Measurements from ENCODE around the gene MED20.

GRCh38 chr6:41939176-41939847 lies 18.4 kb upstream of the MED20 start:
- TF ChIP-seq CTCF (IDR thresholded peaks at IDR 0.05) (no peak), RCOR1 (IDR thresholded peaks at IDR 0.05; ENCODE audit: low read length) (no peak), RAD21 (IDR thresholded peaks at IDR 0.05; ENCODE audit: low read length) (no peak), YY1 (IDR thresholded peaks at IDR 0.05; ENCODE audit: low read depth) (no peak), RFX5 (IDR thresholded peaks at IDR 0.05; ENCODE audit: low read length) (no peak), JUND (IDR thresholded peaks at IDR 0.05) (no peak), GABPA (IDR thresholded peaks at IDR 0.05; ENCODE audit: low read depth) (no peak), IRF3 (IDR thresholded peaks at IDR 0.05; ENCODE audit: low read depth, low read length) (no peak), MAX (IDR thresholded peaks at IDR 0.05; ENCODE audit: low read depth) (no peak), FOXJ3 (CRISPR knock-in tag; IDR thresholded peaks at IDR 0.05) (no peak), TAF1 (IDR thresholded peaks at IDR 0.05; ENCODE audit: borderline replicate concordance, low read depth, low read length) (no peak), EZH2phosphoT487 (IDR thresholded peaks at IDR 0.05; ENCODE audit: borderline replicate concordance, low read depth) (no peak), NRF1 (IDR thresholded peaks at IDR 0.05; ENCODE audit: low read depth, low read length) (no peak), GATA2 (CRISPR knock-in tag; IDR thresholded peaks at IDR 0.05) (no peak)

All from SK-N-SH (cell line).